Inflammatory macrophage (primary cell): ENCODE results near the gene TMEM255A.
"Not testable (repeated sequence)": the region's sequence is repeated elsewhere in the genome, so short reads cannot be mapped to it uniquely, and the experiment has no call there.

Experiments used
- DNase-seq, 2 donors: peaks; one replicate each; pipeline ENCODE4 v3.0.0-alpha.2; 2020 to 2022
- total RNA-seq, 18 experiments: gene quantifications; one replicate each; lab custom pipeline; 2026; ENCODE audit warnings: mixed read lengths in 6 of 18, inconsistent platforms in 2 of 18; lab: John Stamatoyannopoulos, UW

The TMEM255A gene
- 0.40 to 20.1 (median 2.9) reads per million in 18 experiments for total RNA-seq

- DNase-seq, result no peak
Observed at GRCh38 chrX:120310861-120311726, at the start of gene TMEM255A. Gene TMEM255A (minus strand): TSS chrX:120311461. CDS start chrX:120311309, 152 bp downstream.

GRCh38 chrX:120358737-120359456 lies 47.6 kb upstream of the TMEM255A start:
- peak; percentile 3 to 32 for DNase-seq

- no peak for DNase-seq
Observed at GRCh38 chrX:120357186-120357585, 45.9 kb upstream of the TMEM255A start.

GRCh38 chrX:120356084-120356483 lies 44.8 kb upstream of the TMEM255A start:
- DNase-seq, result no peak

- DNase-seq, result no peak
Observed at GRCh38 chrX:120350450-120351138, 39.3 kb upstream of the TMEM255A start.

GRCh38 chrX:120344566-120344965 lies 33.3 kb upstream of the TMEM255A start:
- not testable (repeated sequence) for DNase-seq

- no peak for DNase-seq
Observed at GRCh38 chrX:120336899-120337298, 25.6 kb upstream of the TMEM255A start.

GRCh38 chrX:120335289-120335688 lies 24.0 kb upstream of the TMEM255A start:
- DNase-seq, result peak in 1 of 2 donors; percentile 21

GRCh38 chrX:120334603-120335002 lies 23.3 kb upstream of the TMEM255A start:
- DNase-seq, result no peak

- no peak for DNase-seq
Observed at GRCh38 chrX:120334151-120334550, 22.9 kb upstream of the TMEM255A start.

GRCh38 chrX:120332394-120332793 lies 21.1 kb upstream of the TMEM255A start:
- DNase-seq, result no peak

- no peak for DNase-seq
Observed at GRCh38 chrX:120331116-120331515, 19.9 kb upstream of the TMEM255A start.

- no peak for DNase-seq
Observed at GRCh38 chrX:120321520-120322281, 10.4 kb upstream of the TMEM255A start.

GRCh38 chrX:120318411-120318810 lies 7.2 kb upstream of the TMEM255A start:
- DNase-seq, result no peak

GRCh38 chrX:120316587-120317283 lies 5.5 kb upstream of the TMEM255A start:
- DNase-seq, result no peak

GRCh38 chrX:120315776-120316175 lies 4.5 kb upstream of the TMEM255A start:
- DNase-seq, result no peak

GRCh38 chrX:120311727-120312063 lies 434 bp upstream of the TMEM255A start:
- no peak for DNase-seq

- DNase-seq, result no peak
Observed at GRCh38 chrX:120309873-120310705, 1.2 kb downstream of the TMEM255A start.

- peak; percentile 31 to 43 for DNase-seq
Observed at GRCh38 chrX:120308959-120309872, 2.0 kb downstream of the TMEM255A start.

- DNase-seq, result no peak
Observed at GRCh38 chrX:120308558-120308957, 2.7 kb downstream of the TMEM255A start.
